ENCODE results near the gene GPHN.
A peak's percentile ranks its signal among the peaks of the same experiment; 100 is the strongest.

Gene GPHN

DNA sequence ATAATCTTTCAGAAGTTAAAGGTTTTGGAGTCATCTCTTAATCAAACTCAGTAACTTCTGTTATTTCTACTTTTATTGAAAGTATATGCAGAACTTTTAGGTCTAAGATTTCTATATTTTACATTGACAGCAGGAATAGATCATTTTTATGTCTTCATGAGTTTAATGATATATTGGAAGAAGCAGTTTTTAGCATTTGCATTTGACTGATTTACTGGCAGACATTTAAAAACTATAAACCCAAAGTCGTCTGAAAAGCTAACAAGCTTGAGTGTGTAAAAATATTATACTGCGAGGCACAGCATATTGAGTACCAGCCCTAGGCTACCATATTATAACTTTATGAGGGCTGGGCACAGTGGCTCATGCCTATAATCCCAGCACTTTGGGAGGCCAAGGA lies 467.3 kb downstream of the GPHN start:
- DNase-seq: no peak

DNA sequence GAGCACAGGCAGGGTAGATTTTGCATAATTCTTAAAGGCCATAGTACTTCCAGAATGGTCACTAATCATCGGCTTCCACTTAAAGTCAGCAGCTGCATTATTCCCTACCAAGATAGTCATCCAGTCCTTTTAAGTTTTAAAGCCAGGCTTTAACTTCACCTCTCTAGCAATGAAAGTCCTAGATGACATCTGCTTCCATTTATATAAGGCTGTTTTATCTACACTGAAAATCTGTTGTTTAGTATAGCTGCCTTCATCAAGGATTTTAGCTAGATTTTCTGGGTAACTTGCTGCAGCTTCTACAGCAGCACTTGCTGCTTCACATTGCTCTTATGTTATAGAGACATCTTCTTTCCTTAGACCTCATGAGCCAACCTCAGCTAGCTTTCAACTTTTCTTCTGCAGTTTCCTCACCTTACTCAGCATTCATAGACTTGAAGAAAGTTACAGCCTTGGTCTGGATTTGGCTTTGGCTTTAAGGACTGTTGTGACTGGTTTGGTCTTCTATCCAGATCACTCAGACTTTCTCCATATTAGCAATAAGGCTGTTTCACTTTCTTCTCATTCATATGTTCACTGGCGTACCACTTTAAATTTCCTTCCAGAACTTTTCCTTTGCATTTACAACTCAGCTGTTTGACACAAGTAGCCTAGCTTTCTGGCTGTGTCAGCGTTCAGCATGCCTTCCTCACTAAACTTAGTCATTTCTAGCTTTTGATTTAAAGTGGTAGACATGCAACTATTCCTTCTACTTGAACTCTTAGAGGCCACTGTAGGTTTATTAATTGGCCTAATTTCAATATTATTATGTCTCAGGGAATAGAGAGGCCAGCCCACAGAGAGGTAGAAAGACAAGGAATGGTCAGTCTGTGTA lies 471.4 kb downstream of the GPHN start:
- no peak for DNase-seq

- DNase-seq: no peak
Measured at GRCh38 chr14:66982247-66982646, 474.3 kb downstream of the GPHN start.

DNA sequence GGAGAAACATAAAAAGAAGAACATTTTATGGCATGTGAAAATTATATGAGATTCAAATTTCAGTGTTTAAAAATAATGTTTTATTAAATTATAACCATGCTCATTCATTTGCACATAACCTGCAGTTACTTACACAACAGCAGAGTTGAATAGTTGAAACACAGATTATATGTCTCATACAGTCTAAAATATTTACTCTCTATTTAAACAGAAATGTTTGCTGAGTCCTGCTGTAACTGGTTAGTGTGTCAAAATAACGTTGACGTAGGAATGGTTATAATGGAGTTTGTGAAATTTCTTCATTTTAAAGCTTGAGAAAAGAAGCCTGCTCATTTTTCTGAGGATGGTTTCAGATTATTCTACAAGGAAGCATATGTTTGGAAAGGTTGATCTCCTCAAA lies 484.8 kb downstream of the GPHN start:
- no peak for DNase-seq

DNA sequence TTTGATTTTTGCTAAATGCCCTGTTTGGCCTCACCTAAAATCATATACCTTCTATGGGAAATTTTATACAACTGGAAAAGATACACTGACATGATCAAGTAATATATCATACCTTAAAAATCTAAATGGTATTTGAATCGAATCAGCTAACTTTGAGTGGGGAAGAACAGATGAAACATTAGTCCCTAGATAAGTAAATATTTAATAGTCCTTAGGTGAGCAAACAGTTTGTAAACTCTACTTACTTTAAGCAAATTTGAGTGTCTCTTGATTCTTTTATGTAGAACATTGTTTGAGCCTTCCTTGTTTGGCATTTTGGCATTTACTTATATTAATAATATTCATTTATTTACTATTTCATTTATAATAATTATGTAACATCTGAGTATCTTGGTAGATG lies 485.6 kb downstream of the GPHN start:
- no peak for DNase-seq

DNA sequence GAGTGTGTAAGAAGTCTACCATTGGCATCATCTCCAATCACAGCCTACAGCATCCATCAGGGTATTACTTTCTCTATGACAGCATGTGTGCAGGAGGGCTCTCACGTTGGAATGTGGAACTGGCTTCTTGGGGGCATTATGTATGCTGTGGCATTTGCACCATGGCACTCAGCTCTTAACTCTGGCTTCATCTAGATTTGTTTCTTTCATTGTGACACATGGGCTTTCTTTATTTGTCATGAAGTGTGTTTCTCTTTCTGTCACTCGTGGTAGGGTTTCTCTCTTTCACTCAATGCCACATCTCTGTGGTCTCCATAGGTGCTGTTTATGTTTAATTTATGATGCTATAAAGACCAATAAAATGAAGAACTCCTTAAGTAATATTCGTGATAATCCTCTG lies 490.1 kb downstream of the GPHN start:
- no peak for DNase-seq

DNA sequence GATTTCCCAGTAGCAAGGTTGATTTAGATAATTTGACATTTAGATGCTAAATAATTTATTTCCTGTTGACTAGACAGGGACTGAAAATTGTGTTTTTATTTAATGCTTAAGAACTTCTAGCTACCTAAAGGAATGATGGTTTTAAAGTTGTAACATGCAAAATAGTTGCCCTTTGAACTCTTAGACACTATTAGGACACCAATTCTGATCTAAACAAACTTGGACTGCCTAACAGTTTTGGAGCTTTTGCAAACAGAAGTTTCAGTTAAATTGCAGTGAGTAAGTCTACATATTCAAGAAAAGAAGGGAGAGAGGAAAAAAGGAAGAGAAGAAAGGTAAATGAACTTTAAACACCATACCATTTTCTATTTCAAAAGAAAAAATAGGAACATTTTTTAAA lies 492.0 kb downstream of the GPHN start:
- no peak for DNase-seq

DNA sequence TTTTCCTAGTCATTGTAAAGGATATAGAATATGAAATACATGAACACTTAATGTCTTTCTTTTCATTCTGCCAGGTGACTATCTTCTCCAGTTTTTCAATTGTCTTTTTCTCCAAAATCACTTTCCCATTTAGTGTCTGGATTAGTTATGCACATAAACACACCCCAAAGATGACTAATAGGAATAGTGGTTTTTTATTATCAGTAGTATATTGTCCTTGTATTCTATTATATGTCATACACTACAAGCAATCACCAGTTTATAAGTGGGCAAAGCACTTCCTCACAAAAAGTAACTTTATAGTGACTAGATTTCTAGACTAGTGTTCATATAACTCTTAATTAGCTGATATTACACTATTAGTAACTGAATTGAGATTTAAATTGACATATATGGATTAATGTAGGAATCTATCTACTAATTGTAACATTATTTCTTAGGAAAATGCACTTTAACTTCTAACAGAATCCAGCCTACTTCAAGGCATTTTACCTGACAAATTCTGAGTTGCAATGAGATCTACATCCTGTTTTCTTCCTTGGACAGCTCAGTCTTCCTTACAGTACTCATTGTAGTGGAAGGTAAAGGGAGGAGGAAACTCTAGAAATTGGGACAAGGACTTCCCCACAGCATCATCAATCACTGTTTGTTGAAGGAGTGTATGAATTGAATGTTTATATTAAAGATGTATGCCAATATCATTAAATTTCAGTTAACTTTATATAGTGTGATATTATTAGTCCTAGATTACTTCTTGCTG lies 495.2 kb downstream of the GPHN start:
- no peak for DNase-seq

GRCh38 chr14:67004521-67004920 lies 496.6 kb downstream of the GPHN start:
- DNase-seq: no peak

- no peak for DNase-seq
Measured at GRCh38 chr14:67010602-67011001, 502.7 kb downstream of the GPHN start.

DNA sequence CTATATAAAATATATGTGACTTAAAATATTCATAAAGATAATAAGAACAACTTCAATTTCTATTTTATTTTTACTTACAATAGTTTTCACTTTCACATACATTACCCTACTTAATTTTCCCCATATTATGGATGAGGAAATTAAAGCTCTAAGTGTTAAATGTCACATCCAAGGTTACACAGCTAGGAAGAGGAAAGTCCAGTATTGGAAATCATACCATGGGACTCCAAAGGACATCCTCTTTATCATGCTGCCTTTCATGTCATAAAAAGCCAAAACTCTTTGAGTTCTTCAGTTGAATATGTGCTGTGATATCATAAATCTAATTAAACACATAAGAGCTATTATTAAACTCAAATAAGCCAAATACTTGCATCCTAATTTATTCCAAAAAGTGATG lies 508.9 kb downstream of the GPHN start:
- no peak for DNase-seq

DNA sequence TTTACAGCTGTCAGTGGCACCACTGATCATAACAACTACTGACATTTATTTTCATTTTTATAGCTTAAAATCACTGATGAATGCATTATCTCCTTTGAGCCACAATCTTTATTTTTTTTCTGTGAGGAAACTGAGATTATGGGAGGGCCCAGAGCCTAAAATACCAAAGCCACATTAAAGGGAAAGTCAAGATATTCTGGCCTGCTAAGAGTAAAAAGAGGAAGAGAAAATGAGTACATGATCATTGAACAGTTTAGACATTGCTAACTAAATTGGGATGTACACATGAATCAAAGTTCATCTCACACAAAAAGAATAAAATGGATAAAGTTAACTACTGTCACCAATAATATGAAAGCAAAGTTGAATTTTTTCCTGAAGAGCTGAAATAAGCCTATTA lies 510.8 kb downstream of the GPHN start:
- DNase-seq: no peak

- DNase-seq: no peak
Measured at GRCh38 chr14:67019796-67020195, 511.8 kb downstream of the GPHN start.

GRCh38 chr14:67031920-67032774 lies 524.2 kb downstream of the GPHN start:
- DNase-seq: no peak

DNA sequence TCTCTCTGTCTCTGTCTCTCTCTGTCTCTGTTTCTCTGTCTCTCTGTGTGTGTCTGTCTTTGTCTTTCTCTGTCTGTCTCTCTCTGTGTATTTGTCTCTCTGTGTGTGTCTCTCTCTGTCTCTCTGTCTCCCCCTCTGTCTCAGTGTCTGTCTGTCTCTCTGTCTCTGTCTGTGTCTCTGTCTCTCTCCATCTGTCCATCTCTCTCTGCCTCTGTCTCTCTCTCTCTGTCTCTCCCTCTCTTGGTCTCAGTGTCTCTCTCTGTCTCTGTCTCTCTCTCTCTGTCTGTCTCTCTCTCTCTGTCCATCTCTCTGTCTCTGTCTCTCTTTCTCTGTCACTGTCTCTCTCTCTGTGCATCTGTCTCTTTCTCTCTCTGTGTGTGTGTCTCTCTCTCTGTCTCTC lies 537.5 kb downstream of the GPHN start:
- no peak for DNase-seq

DNA sequence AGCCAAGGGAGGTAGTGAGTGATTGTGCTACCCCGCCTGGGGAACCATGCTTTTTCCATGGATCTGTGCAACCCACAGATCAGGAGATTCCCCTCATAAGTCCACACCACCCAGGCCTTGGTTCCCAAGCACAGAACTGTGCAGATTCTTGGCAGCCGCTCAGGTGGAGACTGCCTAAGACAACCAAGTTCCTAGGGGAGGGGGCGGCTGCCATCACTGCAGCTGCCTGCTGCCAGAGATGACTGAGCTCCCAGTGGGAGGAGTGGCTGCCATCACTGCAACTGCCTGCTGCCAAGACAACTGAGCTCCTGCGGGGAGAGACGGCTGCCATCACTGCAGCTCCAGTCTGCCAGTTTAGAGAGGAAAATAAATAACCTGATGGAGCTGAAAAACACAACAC lies 542.9 kb downstream of the GPHN start:
- DNase-seq: no peak

DNA sequence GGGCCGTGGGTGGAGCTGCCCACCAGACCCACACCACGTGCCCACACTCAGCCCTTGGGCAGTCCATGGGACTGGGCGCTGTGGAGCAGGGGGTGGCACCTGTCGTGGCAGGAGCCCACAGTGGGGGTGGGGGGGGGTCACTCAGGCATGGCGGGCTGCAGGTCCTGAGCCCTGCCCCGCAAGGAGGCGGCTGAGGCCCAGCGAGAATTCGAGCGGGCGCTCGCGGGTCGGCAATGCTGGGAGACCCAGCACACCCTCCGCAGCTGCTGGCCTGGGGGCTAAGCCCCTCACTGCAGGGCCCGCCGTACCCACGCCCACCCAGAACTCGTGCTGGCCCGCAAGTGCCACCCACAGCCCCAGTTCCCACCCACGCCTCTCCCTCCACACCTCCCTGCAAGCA lies 548.7 kb downstream of the GPHN start:
- no peak for DNase-seq

- no peak for DNase-seq
Measured at GRCh38 chr14:67059596-67059995, 551.6 kb downstream of the GPHN start.

GRCh38 chr14:67060546-67060945 lies 552.6 kb downstream of the GPHN start:
- no peak for DNase-seq

GRCh38 chr14:67067070-67067814 lies 559.3 kb downstream of the GPHN start:
- peak; percentile 12 for DNase-seq

DNA sequence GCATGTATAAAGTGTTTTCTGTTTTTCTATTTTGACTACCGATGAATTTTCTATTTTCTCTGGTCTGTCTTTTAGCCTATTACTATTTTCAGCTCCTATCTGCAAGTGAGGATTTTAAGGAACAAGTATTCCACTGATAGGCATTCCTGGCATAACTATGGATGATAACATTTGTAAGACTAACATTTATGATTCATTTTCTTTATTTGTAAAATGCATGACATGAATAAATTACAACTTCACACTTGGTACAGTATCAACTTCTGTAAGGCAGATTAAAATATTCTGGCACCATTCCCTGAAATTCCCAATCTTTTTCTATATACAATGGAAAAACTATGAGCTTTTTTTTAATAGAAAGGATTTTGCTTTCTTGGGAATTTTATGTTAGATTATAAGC lies 560.3 kb downstream of the GPHN start:
- DNase-seq: no peak

GRCh38 chr14:67071506-67071905 lies 563.6 kb downstream of the GPHN start:
- no peak for DNase-seq

DNA sequence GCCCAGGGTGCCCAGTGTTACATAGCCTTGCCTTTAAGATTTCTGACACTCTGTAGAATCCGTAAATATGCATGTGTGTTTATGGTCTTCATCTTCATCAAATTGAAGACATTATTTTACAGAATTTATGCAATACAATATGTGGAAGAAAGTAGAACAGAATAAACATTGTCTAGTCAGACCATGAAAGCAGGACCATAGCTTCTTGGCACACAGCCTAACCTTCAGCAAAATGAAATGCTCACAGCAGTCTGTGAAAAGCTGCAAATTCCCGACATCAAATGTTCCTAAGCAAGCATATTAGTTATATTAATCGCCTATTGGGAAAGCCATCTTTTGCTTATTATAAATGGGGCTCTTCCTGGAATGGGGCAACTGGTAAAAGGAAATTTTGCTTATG lies 570.0 kb downstream of the GPHN start:
- DNase-seq: no peak
